AG20443 (cell line): ENCODE results near the gene PTPN1.
A peak's percentile ranks its signal among the peaks of the same experiment; 100 is the strongest.
"Not testable (repeated sequence)": the region's sequence is repeated elsewhere in the genome, so short reads cannot be mapped to it uniquely, and the experiment has no call there.

Experiments
- DNase-seq: peaks from one replicate; pipeline ENCODE4 v3.0.0; 2012; ENCODE audit warnings: low spot score, mixed read lengths

Gene PTPN1

DNA sequence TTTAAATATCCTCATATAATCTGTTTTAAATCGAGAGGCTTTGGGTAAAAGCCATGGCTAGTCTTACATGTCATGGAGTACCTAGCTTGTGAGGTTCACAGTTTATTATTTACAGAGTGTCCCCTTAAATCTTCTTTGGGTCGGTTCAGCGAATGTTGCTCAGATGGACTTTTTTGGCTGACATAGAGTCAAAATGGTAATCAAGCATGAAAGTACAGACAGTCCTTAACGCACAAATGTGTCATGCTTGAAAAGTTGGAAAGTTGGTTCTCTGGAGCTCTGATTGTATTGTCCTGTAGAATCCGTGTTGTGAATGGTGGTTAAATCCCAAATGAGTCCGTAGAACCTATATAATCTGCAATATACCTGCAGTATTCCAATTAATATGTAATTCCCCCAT lies 22.0 kb downstream of the PTPN1 start:
- no peak for DNase-seq

DNA sequence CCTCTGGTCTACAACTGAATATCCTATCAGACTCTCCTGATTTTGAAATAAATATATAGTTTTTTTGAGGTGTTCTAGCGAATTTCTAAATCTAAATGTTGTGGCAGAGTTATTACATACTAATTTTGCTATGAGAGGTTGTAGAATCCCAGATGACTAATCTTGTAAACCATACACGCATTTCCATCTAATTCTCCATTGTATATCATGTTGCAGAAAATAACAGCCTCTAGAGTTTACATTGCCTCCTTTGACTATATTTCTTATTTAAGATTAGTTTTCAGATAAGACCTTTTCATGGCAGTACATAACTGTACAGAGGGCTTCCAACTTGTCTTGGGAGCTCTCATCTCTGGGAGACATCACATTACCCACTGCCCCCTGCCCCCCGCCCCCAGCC lies 22.9 kb downstream of the PTPN1 start:
- DNase-seq = no peak

DNA sequence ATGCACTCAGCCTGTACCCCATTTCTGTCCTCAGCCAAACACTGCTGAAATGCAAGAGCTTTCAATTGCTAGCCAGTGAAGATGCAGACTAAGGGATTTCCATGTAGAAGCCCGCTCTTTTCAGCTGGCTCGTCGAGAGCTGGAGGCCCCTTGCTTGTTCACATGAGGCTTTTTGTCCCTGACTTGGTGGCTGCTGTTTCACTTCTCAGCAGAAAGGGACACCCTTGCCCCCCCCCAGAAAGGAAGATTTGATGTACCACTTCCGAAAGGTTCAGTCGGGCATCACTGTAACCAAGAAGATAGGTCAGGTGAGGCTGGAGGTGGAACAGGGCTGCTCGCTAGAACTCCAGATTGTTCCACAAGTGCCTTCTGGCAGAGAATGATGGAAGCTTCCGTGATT lies 23.3 kb downstream of the PTPN1 start:
- DNase-seq = no peak

DNA sequence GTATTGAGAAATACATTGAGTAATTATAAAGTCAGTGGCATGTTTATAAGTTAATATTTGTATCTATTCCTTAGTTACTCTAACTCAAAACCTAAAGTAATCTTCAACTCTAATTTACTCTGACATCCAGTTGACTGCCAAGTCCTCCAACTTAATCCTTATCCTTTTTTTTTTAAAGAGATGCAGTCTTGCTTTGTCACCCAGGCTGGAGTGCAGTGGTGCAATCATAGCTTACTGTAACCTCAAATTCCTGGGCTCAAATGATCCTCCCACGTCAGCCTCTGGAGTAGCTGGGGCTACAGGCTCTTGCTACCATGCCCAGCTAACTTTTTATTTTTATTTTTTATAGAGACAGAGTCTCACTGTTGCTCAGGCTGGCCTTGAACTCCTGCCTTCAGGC lies 24.4 kb downstream of the PTPN1 start:
- DNase-seq = peak; percentile 25

GRCh38 chr20:50535162-50535561 lies 25.0 kb downstream of the PTPN1 start:
- DNase-seq = no peak

- no peak for DNase-seq
These were observed 26.1 kb downstream of the PTPN1 start for GRCh38 chr20:50536333-50536732.

- DNase-seq = no peak
These were observed 27.5 kb downstream of the PTPN1 start for GRCh38 chr20:50537546-50538201.

DNA sequence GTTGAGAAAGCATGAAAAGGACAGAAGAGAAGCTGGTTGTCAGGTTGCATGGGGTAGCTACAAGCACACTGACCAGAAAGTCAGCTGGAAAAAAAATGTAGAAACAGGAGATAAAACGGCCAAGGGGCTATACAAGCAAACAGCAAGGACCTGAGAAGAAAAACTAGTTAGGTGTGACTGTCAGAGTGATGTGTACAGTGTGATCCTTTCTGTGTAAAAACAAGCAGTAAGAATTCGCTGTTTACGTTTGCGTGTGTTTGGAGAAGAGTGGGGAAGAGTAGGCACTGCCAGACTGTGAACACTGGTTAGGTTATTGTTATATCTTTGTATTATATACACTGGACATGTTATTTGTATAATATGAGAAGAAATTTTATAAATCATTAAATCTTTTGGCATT lies 28.1 kb downstream of the PTPN1 start:
- no peak for DNase-seq

- DNase-seq = not testable (repeated sequence)
These were observed 29.6 kb downstream of the PTPN1 start for GRCh38 chr20:50539798-50540197.

DNA sequence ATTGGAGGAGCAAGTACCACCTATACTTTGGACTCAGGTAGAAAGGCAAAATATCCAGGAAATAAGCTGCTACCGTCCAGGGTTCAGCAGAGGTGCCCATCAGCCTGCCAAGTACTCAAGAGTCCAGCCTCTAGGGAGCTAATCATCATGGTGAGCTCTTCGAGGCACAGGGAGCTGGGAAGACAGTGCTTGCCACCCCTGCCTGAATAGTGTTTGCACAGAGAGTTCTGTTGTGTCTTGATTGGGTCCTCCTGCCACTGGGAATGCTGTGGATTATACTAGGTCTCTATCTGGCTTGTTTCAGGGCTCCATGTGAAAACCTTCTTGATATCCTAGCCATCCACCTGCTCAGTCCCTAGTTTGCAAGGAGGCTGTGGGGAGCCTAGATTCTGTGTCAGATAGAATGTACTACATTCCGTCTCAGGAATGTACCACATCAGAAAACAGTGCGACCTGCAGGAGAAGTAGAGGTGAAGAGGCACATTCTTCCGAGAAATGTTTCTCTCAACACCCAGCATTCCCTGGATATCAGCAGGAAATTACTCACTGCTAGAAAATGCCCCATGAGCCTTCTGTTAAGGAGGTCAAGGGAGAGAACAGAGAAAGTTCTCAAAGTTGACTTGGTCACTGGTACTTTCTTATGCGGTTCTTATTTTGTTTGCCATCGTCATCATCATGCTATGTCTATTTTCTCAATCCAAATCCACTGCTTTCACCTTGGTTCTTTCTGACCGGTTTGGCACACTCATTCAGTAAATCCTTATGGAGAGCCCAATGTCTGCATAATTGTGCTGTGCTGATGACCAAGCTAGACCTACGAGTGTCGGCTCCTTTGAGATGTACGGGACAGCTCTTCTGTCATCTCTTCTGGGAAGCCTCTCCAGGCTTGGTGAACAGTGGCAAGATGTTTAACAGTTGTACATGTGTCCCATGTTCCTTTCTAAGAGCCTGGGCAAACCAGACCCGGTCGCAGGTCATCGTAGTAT lies 30.7 kb downstream of the PTPN1 start:
- peak; percentile 46 for DNase-seq

- DNase-seq = no peak
These were observed 31.4 kb downstream of the PTPN1 start for GRCh38 chr20:50541606-50542041.

GRCh38 chr20:50543326-50543725 lies 33.1 kb downstream of the PTPN1 start:
- DNase-seq = no peak

DNA sequence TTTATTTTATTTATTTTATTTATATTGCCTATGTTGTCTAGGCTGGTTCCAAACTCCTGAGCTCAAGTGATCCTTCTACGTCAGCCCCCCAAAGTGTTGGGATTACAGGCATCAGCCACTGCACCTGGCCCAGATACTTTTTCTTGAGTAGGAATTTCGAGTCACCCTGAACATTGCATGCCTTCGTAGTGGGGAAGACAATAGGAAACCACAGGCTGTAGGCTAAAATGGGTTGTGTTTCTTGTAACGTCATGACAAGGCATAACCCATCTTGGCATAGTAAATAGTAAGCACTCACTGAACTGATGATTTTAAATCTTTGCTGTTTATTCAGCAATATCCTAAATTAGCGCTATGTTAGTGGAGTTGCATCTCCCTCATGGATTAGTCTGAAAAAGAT lies 34.9 kb downstream of the PTPN1 start:
- no peak for DNase-seq

GRCh38 chr20:50546729-50547314 lies 36.6 kb downstream of the PTPN1 start:
- peak; percentile 18 for DNase-seq

DNA sequence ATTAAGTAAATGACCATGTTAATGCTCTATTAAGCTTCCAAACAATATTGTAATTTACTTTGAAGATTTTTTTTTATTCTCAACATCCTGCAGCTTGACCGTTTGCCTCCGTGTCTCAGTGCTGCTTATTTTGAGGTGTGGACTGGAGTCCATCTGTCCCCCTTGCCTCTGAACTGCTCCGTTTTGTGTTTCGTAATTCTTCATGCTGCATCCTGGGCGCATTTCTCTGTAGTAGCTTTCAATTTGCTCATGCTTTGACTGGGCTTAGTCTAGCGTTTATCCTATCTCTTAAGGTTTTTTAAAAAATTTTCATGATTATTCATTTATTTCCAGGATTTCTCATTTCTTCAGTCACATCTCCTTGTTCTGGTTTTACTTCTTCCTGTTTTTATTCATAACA lies 37.8 kb downstream of the PTPN1 start:
- no peak for DNase-seq

DNA sequence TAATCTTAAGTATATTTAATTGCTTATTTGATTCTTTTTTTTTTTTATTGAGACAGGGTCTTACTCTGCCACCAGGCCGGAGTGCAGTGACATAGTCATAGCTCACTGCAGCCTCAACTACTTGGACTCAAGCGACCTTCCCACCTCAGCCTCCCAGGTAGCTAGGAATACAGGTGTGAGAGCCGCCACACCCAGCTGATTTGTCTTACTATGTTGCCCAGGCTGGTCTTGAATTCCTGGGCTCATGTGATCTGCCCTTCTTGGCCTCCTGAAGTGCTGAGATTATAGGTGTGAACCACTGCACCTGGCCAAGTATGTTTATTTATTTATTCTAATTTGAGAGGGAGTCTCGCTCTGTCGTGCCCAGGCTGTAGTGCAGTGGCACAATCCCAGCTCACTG lies 38.2 kb downstream of the PTPN1 start:
- no peak for DNase-seq

DNA sequence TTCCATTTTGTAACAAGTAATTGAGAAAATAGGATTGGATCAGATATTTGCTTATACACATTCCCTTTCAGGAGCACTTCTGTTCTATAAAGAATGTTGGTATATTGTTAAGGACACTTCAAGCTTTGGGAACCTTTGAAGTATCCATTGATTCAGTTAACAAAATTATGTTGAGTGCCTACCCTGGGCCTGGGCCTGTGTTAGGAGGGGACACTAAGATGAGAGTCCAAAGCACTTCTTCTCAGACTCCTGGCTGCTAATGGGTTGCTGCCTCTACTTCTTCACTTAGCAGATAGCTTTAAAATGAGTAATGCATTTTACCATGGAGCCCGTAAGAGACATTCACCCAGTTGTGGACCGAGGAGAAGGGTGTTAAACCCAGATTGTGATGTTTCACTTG lies 40.3 kb downstream of the PTPN1 start:
- no peak for DNase-seq

DNA sequence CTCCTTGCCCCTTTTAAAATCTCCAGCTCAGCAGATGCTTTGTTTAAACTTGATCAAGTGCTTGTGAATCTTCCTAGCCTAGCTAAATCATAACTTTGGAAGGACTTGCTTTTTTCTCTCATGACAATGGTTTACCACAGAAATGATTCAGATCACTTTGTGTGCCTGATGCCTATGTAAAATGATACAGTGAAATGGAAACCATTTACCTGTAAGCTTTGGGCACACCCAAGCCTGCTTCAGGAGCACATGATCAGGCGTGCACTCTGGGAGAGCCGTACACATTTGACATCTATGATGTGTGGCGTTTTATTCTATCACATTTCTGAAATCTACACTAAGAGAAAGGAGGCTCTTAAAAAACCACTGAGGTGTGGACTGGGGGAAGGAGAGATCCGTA lies 41.1 kb downstream of the PTPN1 start:
- no peak for DNase-seq

DNA sequence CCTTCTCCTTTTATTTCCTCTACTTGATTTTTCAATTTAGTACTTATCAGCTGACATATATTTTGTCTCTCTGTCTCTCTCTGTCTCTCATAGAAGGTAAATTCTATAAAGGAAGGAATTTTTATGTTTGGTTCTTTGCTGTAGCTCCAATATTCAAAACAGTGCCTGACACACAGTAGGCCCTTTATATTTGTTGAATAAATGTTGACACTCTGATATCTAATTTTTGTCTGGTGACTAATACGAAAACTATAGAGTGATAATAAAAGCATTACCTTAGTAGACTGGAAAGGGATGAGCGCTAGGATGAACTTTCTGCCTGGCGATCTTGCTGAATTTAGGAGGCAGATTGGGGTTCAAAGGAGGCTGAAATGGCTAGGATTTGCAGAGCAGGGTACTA lies 42.8 kb downstream of the PTPN1 start:
- no peak for DNase-seq

- DNase-seq = no peak
These were observed 44.8 kb downstream of the PTPN1 start for GRCh38 chr20:50554694-50555579.

- no peak for DNase-seq
These were observed 45.5 kb downstream of the PTPN1 start for GRCh38 chr20:50555662-50556061.

DNA sequence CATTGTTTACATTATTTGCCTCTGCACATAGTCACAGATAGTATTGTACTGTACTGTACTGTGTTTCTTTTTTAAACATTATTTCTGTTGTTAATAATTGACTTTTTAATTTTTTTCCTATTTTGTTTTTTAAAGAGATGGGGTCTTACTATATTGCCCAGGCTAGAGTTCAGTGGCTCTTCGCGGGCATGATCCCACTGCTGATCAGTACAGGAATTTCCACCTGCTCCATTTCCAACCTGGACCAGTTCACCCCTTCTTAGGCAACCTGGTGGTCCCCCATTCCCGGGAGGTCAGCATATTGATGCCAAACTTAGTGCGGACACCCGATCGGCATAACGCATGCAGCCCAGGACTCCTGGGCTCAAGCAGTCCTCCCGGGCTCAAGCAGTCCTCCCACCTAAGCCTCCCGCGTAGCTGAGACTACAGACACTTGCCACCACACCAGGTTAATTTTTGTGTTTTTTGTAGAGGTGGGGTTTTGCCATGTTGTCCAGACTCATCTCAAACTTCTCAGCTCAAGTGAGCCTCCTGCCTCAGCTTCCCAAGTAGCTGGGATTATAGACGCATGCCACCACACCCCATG lies 47.5 kb downstream of the PTPN1 start:
- no peak for DNase-seq
